Measurements from ENCODE around the gene XYLT1.

Gene XYLT1

DNA sequence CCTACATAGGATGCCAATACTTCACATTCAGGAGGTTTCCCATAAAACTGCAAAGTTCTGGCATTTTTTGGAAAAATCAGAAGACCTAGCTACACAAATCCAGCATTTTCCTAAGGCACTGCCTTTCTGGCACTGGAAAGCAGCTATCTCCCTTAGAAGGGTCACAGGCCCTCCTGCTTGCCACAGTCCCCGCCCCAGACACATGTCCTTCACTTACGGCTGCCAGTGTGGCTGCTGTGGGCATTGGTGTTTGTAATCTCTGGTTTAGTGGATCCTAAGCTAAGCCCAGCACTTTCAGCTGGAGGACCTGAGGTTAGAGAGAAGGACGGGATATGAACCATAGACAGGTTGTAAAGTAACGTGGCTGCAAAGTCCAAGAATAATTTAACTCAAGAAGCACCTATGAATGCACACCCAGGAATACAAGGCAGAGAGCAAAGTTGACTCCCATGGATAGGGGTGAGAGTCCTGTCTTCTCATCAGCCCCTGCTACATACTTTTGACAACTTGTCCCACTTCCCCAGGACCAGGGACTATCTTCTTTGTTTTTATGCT, 100.0 kb downstream of the XYLT1 start:
- Mint-ChIP-seq H3K9me3 (no peaks in the 10 kb centered on the region), H3K4me3 (peak overlapping the region; percentile 13), H3K36me3 (no peaks in the 10 kb centered on the region), H3K4me1 (peaks cover 95% of the 10 kb centered on the region), H3K27ac (peak overlapping the region; percentile 78), H3K27me3 (no peaks in the 10 kb centered on the region)

DNA sequence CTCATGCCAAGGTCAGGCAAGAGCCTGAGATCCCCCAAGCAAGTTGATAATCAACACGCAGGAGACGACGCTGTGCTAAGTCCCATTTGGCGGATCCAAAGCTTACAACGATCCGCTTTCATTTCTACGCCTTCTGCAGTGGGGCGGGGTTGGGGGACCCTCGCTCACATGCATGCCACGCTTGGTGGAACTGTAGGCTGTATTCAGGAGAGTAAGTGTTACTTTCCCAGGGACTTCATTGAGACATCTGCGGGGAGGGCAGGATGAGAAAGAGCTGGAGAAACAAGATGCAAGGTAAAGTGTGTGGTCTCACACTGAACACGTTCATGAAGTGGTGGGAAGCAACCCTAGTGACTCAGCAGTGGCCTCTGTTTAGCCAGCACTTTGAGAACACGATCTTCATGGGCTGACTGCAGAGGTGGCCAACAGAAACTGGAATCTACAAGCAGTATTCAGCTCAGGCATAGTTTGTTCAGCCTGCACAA, 100.5 kb downstream of the XYLT1 start:
- Mint-ChIP-seq H3K9me3 (no peaks in the 10 kb centered on the region), H3K27ac (peak overlapping the region; percentile 97), H3K36me3 (no peaks in the 10 kb centered on the region), H3K4me1 (peaks cover 96% of the 10 kb centered on the region), H3K27me3 (no peaks in the 10 kb centered on the region), H3K4me3 (peak overlapping the region; percentile 86)

DNA sequence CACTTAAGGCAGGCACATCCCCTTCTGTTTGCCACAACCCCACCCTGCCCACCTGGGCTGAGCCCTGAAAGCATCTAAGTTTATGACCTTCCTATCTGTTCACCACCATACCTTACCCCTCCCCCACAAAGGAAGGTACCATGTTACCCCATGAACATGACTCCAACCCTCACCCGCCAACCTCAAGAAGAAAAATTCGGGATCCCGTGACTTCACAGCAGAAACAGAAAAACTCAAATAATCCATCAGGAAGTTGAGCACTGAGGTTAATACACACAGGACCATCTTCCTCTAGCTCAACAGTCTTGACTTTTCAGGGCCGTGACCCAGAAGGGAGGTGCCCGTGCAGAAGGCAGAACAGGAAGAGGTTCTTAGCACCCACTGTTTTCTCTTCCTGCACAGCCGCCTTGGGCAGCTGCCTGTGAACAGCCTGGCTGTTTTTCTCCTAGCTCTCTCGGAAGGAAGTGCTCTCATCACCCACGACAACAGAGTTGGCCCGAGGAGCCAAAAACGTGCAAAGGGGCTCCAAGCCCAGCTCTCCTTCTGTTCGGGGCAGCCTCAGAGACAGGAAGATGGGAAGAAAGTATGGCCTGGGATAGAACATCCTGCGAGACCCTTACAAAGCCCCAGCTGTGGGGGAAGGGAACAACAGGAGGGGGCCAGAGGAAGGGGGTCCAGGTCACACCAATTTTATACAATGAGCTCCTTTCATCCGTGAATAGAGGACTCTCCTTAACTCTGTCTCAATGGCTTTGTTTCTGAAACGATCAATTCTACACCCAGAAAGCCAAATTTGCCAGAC, 101.1 kb downstream of the XYLT1 start:
- no peaks in the 10 kb centered on the region for H3K27me3 Mint-ChIP-seq
- peak overlapping the region; percentile 86 for H3K4me3 Mint-ChIP-seq
- H3K36me3 Mint-ChIP-seq, result no peaks in the 10 kb centered on the region
- H3K27ac Mint-ChIP-seq, result peak overlapping the region; percentile 97
- H3K4me1 Mint-ChIP-seq, result peaks cover 96% of the 10 kb centered on the region
- no peaks in the 10 kb centered on the region for H3K9me3 Mint-ChIP-seq

DNA sequence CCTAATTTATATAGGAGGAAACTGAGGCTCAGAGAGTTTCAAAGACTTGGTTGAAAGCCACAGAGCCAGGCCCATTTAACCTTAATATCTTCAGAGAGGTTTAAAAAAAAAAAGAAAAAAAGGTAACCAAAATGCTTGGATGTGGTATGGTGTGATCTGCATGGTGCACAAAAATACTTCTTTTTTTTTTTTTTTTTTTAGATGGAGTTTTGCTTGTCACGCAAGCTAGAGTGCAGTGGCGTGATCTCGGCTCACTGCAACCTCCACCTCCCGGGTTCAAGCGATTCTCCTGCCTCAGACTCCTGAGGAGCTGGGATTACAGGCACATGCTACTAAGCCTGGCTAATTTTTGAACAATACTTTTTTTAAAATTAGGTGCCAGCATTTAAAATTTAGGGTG, 101.8 kb downstream of the XYLT1 start:
- Mint-ChIP-seq H3K27ac (peak overlapping the region; percentile 97), H3K27me3 (no peaks in the 10 kb centered on the region), H3K9me3 (no peaks in the 10 kb centered on the region), H3K36me3 (no peaks in the 10 kb centered on the region), H3K4me1 (peaks cover 96% of the 10 kb centered on the region), H3K4me3 (peak overlapping the region; percentile 86)

DNA sequence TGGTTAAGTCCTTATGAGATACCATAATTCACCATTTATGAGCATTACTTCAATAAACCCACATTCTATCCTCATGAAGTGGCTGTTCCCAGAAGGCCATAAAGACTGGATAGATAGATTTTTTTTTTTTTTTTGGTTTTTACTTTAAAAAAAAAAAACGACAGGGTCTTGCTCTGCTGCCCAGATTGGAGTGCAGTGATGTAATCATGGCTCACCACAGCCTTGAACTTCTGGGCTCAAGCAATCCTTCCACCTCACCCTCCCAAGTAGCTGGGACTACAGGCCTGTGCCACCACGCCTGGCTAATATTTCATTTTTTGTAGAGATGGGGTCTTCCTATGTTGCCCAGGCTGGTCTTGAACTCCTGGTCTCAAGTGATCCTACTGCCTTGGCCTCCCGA, 102.3 kb downstream of the XYLT1 start:
- Mint-ChIP-seq H3K4me1 (peaks cover 96% of the 10 kb centered on the region), H3K36me3 (no peaks in the 10 kb centered on the region), H3K4me3 (peak overlapping the region; percentile 86), H3K9me3 (no peaks in the 10 kb centered on the region), H3K27me3 (no peaks in the 10 kb centered on the region), H3K27ac (peak overlapping the region; percentile 97)

DNA sequence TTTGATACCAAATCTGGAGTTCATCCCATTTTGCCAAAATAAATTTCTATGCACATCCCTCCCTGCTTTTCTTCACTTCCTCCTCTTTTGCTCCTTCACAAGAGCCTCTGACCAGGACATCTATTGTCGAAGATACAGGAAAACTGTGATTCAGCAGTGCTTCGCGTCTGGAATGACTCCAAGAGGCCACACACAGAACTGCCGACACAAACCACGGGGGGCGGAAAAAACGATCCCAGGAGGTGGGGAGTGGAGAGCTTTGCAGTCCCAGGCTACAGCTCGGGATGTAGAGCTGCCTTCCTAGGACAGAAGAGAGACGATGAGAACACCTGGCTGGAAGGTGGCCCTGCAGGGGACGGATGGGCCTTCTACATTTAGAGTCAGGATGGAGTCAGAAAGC, 102.8 kb downstream of the XYLT1 start:
- Mint-ChIP-seq H3K27ac (peak overlapping the region; percentile 74), H3K9me3 (no peaks in the 10 kb centered on the region), H3K4me1 (peaks cover 99% of the 10 kb centered on the region), H3K4me3 (peak overlapping the region; percentile 59), H3K36me3 (no peaks in the 10 kb centered on the region), H3K27me3 (no peaks in the 10 kb centered on the region)

DNA sequence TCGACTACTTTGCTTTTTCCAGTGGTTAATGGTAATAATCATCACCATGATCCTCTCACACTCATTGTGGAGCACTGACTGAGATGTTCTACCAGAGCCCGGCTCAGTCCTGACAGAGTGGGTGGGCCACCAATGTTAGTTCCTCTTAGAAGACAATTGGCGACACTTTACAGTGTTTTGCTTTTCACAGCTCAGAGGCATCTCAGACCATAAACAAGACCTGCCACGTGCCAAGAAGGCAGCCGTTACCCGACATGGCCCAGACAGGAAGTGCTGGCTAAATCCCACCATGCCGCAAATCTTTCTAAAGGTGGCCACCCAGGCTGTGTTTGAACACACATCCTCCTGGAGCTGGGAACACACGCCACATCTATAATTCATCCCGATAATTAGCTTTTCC, 103.7 kb downstream of the XYLT1 start:
- Mint-ChIP-seq H3K4me1 (peaks cover 99% of the 10 kb centered on the region), H3K4me3 (peak overlapping the region; percentile 2), H3K36me3 (no peaks in the 10 kb centered on the region), H3K27me3 (no peaks in the 10 kb centered on the region), H3K9me3 (no peaks in the 10 kb centered on the region), H3K27ac (peak overlapping the region; percentile 74)

DNA sequence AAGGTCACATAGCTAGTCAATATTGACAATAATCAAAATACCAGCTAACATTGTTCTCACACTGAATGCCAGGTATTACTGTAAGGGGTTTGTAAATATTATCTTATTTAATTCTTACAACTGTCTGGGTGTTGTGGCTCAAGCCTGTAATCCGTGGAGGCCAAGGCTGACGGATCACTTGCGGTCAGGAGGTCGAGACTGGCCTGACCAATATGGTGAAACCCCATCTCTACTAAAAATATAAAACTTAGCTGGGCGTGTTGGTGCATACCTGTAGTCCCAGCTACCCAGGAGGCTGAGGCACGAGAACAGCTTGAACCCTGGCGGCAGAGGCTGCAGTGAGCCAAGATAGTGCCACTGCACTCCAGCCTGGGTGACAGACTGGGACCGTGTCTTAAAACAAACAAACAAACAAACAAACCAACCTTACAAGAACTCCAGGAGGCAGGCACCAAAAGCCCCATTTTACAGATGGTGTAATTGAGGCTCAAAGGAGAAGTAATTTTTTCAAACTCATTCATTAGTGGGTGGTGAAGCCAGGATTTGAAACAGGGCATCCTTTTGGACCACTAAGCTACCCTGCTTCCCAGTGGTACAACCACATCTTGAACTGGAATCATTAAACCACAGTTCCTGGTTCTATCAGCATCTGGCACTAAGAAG, 104.3 kb downstream of the XYLT1 start:
- Mint-ChIP-seq H3K9me3 (no peaks in the 10 kb centered on the region), H3K36me3 (no peaks in the 10 kb centered on the region), H3K27ac (peak overlapping the region; percentile 74), H3K4me3 (peak overlapping the region; percentile 15), H3K27me3 (no peaks in the 10 kb centered on the region), H3K4me1 (peaks cover 99% of the 10 kb centered on the region)

DNA sequence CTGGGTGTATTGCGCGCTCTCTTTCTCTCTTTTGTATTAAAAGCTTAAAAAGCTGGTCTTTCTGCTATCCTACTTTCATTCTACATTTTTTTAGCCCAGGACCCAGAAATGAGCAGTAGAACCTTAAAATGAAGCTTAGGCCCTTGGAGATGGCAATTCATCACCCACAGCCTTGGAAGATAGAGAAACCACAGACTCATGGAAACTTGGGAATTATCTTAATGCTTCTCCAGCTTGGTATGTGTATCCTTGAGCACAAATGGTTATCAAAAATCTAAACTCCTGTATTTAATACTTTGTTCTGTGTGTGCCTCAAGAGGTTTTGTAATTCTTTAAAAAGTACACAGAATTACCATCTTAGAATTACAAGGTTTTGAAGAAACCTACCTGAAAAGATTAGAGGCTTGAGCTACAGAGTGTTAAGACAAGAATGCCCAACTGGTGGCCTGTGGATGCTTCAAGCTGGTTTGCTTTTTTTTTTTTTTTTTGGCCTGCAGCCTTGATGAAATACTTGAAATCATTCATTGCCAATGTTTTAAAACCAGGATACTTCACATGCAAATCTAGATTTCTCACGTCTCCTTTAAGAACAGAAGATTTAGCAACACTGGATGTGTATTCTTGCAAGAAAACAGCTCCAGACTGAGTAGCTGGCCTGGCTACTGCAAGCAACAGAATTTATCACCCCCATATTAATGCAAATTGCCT, 105.0 kb downstream of the XYLT1 start:
- Mint-ChIP-seq H3K4me3 (peak overlapping the region; percentile 64), H3K27ac (peak overlapping the region; percentile 89), H3K4me1 (peaks cover 99% of the 10 kb centered on the region), H3K9me3 (no peaks in the 10 kb centered on the region), H3K36me3 (no peaks in the 10 kb centered on the region), H3K27me3 (no peaks in the 10 kb centered on the region)

DNA sequence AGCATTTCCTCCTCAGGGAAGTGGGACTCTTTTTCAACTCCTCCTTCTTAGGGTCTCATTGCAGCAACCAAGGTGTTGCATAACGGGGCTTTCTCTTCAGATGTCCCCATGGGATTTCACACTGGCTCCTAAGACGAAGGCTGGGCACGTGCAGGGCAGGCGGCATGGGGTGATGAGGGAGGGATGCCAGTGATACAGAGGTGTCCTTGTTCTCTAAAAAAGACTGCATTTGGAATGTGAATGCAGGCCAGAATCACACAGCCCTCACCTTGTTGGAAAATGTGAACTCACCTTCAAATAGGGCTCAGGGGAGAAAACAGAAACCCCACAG, 105.6 kb downstream of the XYLT1 start:
- Mint-ChIP-seq H3K27ac (peak overlapping the region; percentile 89), H3K27me3 (no peaks in the 10 kb centered on the region), H3K36me3 (no peaks in the 10 kb centered on the region), H3K9me3 (no peaks in the 10 kb centered on the region), H3K4me1 (peaks cover 99% of the 10 kb centered on the region), H3K4me3 (peak overlapping the region; percentile 71)

DNA sequence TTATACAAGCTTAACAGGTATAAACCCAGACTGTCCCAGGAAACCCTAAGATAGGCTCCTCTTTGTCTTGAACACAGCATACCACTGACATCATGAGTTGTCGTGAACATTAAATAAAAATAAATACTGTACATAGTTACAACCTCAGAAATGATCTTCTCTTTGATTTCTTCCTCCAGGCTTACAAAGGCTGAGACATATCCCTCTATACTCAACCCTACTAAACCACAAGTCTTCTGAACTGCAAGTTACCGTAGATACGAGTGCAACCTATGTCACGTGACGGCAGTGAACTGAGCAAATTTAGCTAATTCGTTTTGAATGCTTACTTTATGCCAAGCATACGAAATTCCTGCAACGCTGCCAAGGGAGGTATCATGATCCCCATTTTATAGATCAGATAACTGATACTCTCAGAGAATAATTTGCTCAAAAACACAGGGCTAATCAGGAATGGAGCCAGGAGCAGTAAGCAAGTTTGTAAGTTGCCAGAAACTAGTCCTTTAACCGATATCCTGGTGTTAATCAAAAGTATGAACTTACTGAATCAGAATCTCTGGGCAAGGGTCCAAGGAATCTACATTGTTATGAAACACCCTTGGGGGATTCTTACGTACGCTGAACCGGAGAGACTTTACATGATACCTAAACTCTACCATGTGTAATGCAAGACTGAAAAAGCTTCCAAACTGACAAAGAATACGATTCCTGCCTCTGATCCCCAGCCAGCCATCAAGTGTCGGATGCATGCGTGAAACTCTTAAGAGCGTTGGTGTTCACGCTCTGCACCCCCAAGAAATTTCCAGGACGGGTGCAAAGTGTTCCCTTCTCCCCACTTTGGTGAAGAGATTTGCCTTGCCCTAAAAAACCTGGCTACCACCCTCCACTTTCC, 106.2 kb downstream of the XYLT1 start:
- Mint-ChIP-seq H3K9me3 (no peaks in the 10 kb centered on the region), H3K27ac (peak overlapping the region; percentile 88), H3K4me1 (peaks cover 99% of the 10 kb centered on the region), H3K4me3 (peak overlapping the region; percentile 71), H3K27me3 (no peaks in the 10 kb centered on the region), H3K36me3 (no peaks in the 10 kb centered on the region)

DNA sequence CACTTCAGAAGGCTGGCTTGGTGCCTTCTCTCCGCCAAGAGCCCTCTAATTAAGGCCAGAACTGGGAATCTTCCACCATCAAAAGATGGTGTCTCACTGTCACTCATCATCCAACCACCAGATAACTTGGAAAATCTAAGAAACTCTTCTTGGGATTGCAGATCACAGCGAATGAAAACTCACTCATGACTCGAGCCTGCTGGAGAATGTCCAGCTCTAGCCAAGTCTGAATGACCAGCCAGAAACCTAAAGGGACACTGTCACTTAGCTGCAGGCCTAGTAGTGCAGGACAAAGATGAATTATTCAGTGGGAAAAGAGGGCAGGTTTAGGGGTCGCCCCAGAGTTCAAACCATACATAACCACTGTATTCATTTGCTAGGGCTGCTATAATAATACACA, 107.8 kb downstream of the XYLT1 start:
- no peaks in the 10 kb centered on the region for H3K9me3 Mint-ChIP-seq
- H3K4me3 Mint-ChIP-seq, result no peak overlapping the region
- H3K36me3 Mint-ChIP-seq, result no peaks in the 10 kb centered on the region
- H3K4me1 Mint-ChIP-seq, result peaks cover 98% of the 10 kb centered on the region
- no peaks in the 10 kb centered on the region for H3K27me3 Mint-ChIP-seq
- H3K27ac Mint-ChIP-seq, result peak overlapping the region; percentile 90

DNA sequence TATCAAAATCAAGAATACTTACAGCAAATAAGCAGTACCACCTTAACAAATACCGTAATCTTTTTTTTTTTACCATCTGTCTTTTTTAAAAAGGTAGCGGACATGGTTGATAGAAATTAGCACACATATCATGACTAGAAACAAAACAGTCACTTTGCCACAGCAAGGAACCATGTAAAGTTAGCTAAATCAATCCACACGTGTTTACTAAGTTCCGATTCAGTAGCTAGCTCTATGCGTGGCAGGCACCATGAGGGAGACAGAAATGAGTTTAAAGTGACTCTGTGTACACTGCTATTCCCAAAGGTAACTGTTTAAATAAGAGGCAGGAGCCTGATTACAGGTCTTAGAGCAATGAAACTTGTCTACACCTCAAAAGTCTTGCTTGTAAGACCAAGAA, 108.6 kb downstream of the XYLT1 start:
- Mint-ChIP-seq H3K4me1 (peaks cover 98% of the 10 kb centered on the region), H3K27ac (peak overlapping the region; percentile 90), H3K9me3 (no peaks in the 10 kb centered on the region), H3K36me3 (no peaks in the 10 kb centered on the region), H3K4me3 (no peak overlapping the region), H3K27me3 (no peaks in the 10 kb centered on the region)

DNA sequence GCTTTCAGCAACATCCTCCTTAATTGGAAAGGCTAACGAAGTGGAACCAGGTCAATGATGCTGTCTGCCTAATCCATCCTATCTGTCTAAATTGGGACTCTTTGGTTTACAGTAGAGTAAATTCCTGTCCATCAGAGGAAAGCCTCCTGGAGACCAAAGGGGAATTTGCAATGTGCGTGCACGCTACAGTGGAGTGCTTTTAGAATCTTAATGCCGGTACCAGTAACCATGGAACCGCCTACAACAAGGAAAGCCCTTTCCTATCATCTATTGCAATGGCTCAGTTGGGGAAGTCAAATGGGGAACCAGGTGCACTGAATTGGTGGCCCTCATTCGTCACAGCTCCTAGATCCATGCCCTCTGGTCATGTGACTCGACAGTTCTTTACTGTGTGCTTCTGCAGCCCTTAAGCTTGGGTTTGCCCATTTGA, 110.1 kb downstream of the XYLT1 start:
- Mint-ChIP-seq H3K4me1 (peaks cover 93% of the 10 kb centered on the region), H3K27me3 (no peaks in the 10 kb centered on the region), H3K4me3 (no peak overlapping the region), H3K27ac (peak overlapping the region; percentile 85), H3K9me3 (no peaks in the 10 kb centered on the region), H3K36me3 (no peaks in the 10 kb centered on the region)
